ENCODE measurements around the gene SFXN1. TPM values are rescaled to one million over a fixed set of nuclear protein-coding genes. Genes with fewer than 3 reads are reported as not detected.

Gene SFXN1
- total RNA-seq, 1 experiment from 2014 or later = 88.3 TPM

DNA sequence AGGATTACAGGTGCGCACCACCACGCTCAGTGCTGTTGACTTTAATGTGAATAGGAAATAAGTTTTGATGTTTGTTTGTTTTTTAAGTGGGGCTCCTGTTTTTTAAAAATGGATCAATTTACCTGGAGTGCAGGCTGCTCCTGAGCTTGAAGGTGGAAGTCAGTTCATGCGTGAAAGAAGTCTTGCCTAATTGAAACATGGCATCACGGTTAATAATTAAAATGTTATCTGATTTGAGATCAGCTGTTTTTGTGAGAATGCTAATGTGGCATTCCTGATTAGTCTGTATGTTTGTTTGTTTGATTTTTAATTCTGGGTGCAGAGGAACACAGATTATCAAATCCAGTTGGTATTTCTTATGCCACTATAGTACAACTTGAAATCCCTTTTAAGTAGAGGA, 6.5 kb downstream of the SFXN1 start:
- TF ChIP-seq SIN3A (IDR thresholded peaks at IDR 0.05; ENCODE audit: borderline replicate concordance, insufficient read depth, low read depth, low read length) = no peak
- no peak for TF ChIP-seq POLR2AphosphoS5 (IDR thresholded peaks at IDR 0.05; ENCODE audit: low read depth, low read length)
- TF ChIP-seq TCF7L2 (IDR thresholded peaks at IDR 0.05; ENCODE audit: low read depth, low read length) = no peak
- TF ChIP-seq, protein P1, sequence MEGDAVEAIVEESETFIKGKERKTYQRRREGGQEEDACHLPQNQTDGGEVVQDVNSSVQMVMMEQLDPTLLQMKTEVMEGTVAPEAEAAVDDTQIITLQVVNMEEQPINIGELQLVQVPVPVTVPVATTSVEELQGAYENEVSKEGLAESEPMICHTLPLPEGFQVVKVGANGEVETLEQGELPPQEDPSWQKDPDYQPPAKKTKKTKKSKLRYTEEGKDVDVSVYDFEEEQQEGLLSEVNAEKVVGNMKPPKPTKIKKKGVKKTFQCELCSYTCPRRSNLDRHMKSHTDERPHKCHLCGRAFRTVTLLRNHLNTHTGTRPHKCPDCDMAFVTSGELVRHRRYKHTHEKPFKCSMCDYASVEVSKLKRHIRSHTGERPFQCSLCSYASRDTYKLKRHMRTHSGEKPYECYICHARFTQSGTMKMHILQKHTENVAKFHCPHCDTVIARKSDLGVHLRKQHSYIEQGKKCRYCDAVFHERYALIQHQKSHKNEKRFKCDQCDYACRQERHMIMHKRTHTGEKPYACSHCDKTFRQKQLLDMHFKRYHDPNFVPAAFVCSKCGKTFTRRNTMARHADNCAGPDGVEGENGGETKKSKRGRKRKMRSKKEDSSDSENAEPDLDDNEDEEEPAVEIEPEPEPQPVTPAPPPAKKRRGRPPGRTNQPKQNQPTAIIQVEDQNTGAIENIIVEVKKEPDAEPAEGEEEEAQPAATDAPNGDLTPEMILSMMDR (IDR thresholded peaks at IDR 0.05) = no peak
- TF ChIP-seq, protein P2, sequence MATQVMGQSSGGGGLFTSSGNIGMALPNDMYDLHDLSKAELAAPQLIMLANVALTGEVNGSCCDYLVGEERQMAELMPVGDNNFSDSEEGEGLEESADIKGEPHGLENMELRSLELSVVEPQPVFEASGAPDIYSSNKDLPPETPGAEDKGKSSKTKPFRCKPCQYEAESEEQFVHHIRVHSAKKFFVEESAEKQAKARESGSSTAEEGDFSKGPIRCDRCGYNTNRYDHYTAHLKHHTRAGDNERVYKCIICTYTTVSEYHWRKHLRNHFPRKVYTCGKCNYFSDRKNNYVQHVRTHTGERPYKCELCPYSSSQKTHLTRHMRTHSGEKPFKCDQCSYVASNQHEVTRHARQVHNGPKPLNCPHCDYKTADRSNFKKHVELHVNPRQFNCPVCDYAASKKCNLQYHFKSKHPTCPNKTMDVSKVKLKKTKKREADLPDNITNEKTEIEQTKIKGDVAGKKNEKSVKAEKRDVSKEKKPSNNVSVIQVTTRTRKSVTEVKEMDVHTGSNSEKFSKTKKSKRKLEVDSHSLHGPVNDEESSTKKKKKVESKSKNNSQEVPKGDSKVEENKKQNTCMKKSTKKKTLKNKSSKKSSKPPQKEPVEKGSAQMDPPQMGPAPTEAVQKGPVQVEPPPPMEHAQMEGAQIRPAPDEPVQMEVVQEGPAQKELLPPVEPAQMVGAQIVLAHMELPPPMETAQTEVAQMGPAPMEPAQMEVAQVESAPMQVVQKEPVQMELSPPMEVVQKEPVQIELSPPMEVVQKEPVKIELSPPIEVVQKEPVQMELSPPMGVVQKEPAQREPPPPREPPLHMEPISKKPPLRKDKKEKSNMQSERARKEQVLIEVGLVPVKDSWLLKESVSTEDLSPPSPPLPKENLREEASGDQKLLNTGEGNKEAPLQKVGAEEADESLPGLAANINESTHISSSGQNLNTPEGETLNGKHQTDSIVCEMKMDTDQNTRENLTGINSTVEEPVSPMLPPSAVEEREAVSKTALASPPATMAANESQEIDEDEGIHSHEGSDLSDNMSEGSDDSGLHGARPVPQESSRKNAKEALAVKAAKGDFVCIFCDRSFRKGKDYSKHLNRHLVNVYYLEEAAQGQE (IDR thresholded peaks at IDR 0.05; ENCODE audit: insufficient read depth in 1 of 2, low read depth in 2 of 2, low read length in 1 of 2) = no peak
- no TSS peak for BruUV-seq (replicated peaks)
- Histone ChIP-seq H3K4me3 (ENCODE audit: low read depth in 2 of 2, low read length in 2 of 2) (no peak overlapping the region), H3K4me1 (ENCODE audit: control insufficient read depth, insufficient read depth, low read length) (peaks cover 1% of the 10 kb centered on the region), H3K36me3 (ENCODE audit: control insufficient read depth, insufficient read depth, low read length) (peaks cover 2% of the 10 kb centered on the region; the same call in 1 of the 2 replicates), H3K27ac (ENCODE audit: low read length) (no peak overlapping the region), H3K9me3 (ENCODE audit: control insufficient read depth, insufficient read depth, low read depth, low read length) (no peaks in the 10 kb centered on the region), H3K27me3 (ENCODE audit: control insufficient read depth, insufficient read depth, low read length) (no peaks in the 10 kb centered on the region)
- ATAC-seq = no peak
- intact Hi-C loops (cut with micrococcal nuclease; ENCODE audit: unreplicated experiment) (no loop called here), in situ Hi-C loops (cut with HindIII; ENCODE audit: low pct_unique_long_range_greater_than_20kb, low sequenced_read_pairs) (no loop called here)
- CTCF ChIA-PET = no interaction called here
- POLR2A ChIA-PET = no interaction called here
- DNase-seq (ENCODE audit: low read depth, low spot score) = no peak

DNA sequence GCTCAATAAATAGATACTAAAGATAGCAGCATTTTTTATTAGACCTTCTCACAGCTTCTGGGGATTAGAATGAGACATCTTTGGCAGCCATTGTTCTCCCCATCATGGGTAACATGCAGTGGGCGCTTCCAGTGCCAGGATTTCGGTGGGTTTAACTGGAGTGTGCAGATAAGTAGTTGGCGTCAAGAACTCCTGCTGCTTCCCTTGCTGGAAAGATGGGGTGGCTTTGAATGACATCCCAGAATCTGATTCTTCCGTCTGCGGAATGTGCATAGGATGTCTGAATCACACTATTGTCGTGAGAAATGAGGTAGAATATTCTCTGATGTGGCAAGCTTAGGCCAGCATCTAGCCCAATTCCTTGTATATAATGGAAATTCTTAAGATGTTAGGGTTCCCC, 7.3 kb downstream of the SFXN1 start:
- in situ Hi-C loops (cut with HindIII; ENCODE audit: low pct_unique_long_range_greater_than_20kb, low sequenced_read_pairs) (no loop called here), intact Hi-C loops (cut with micrococcal nuclease; ENCODE audit: unreplicated experiment) (no loop called here)
- no peaks in the 10 kb centered on the region for H3K4me1 ChIP-seq (ENCODE audit: control insufficient read depth, insufficient read depth, low read length)
- no peaks in the 10 kb centered on the region for H3K9me3 ChIP-seq (ENCODE audit: control insufficient read depth, insufficient read depth, low read depth, low read length)
- ChIA-PET CTCF (no interaction called here), POLR2A (no interaction called here)
- no peaks in the 10 kb centered on the region for H3K27me3 ChIP-seq (ENCODE audit: control insufficient read depth, insufficient read depth, low read length)
- H3K36me3 ChIP-seq (ENCODE audit: control insufficient read depth, insufficient read depth, low read length) = peaks cover 2% of the 10 kb centered on the region; the same call in 1 of the 2 replicates
- BruUV-seq (replicated peaks) = no TSS peak
- no peak for DNase-seq (ENCODE audit: low read depth, low spot score)
- H3K4me3 ChIP-seq (ENCODE audit: low read depth in 2 of 2, low read length in 2 of 2) = no peak overlapping the region
- TF ChIP-seq, protein P1 (IDR thresholded peaks at IDR 0.05) = no peak
- TF ChIP-seq, protein P2 (IDR thresholded peaks at IDR 0.05; ENCODE audit: insufficient read depth in 1 of 2, low read depth in 2 of 2, low read length in 1 of 2) = no peak
- no peak for TF ChIP-seq TCF7L2 (IDR thresholded peaks at IDR 0.05; ENCODE audit: low read depth, low read length)
- no peak for TF ChIP-seq POLR2AphosphoS5 (IDR thresholded peaks at IDR 0.05; ENCODE audit: low read depth, low read length)
- TF ChIP-seq SIN3A (IDR thresholded peaks at IDR 0.05; ENCODE audit: borderline replicate concordance, insufficient read depth, low read depth, low read length) = no peak
- no peak for ATAC-seq
- no peak overlapping the region for H3K27ac ChIP-seq (ENCODE audit: low read length)
